Activated T-cell treated with anti-CD3 and anti-CD28 coated beads for 48 hours (primary cell): ENCODE measurements around the gene TSHR.
"Not testable (repeated sequence)": the region's sequence is repeated elsewhere in the genome, so short reads cannot be mapped to it uniquely, and the experiment has no call there.

Experiments
- DNase-seq: peaks from one replicate; pipeline ENCODE4 v3.0.0-alpha.2; 2020; ENCODE audit warnings: low read depth

TSHR gene

GRCh38 chr14:80955416-80955941 lies at the start of gene TSHR:
TSS of gene TSHR (plus strand) at chr14:80955621. CDS start at chr14:80955681, 60 bp downstream.
- DNase-seq = no peak

- no peak for DNase-seq
Measured at GRCh38 chr14:80906336-80906735, 49.1 kb upstream of the TSHR start.

- no peak for DNase-seq
Measured at GRCh38 chr14:80906946-80907345, 48.5 kb upstream of the TSHR start.

- DNase-seq = not testable (repeated sequence)
Measured at GRCh38 chr14:80912013-80912412, 43.4 kb upstream of the TSHR start.

- DNase-seq = no peak
Measured at GRCh38 chr14:80919622-80920021, 35.8 kb upstream of the TSHR start.

GRCh38 chr14:80923368-80923767 lies 32.1 kb upstream of the TSHR start:
- DNase-seq = no peak

GRCh38 chr14:80924365-80925103 lies 30.9 kb upstream of the TSHR start:
- DNase-seq = no peak

- DNase-seq = no peak
Measured at GRCh38 chr14:80926397-80927082, 28.9 kb upstream of the TSHR start.

- no peak for DNase-seq
Measured at GRCh38 chr14:80927083-80927989, 28.1 kb upstream of the TSHR start.

GRCh38 chr14:80930095-80930494 lies 25.3 kb upstream of the TSHR start:
- DNase-seq = no peak

GRCh38 chr14:80930836-80931389 lies 24.5 kb upstream of the TSHR start:
- DNase-seq = peak; percentile 41

- no peak for DNase-seq
Measured at GRCh38 chr14:80933282-80933681, 22.1 kb upstream of the TSHR start.

- DNase-seq = no peak
Measured at GRCh38 chr14:80933686-80934085, 21.7 kb upstream of the TSHR start.

GRCh38 chr14:80940146-80940545 lies 15.3 kb upstream of the TSHR start:
- no peak for DNase-seq

GRCh38 chr14:80941241-80942185 lies 13.9 kb upstream of the TSHR start, which contains the start of gene CEP128:
TSS of gene CEP128 (minus strand) at chr14:80941738.
- peak; percentile 85 for DNase-seq

- DNase-seq = no peak
Measured at GRCh38 chr14:80942191-80942600, 13.2 kb upstream of the TSHR start.

GRCh38 chr14:80944861-80945617 lies 10.4 kb upstream of the TSHR start:
- no peak for DNase-seq

- no peak for DNase-seq
Measured at GRCh38 chr14:80946187-80946586, 9.2 kb upstream of the TSHR start.

- no peak for DNase-seq
Measured at GRCh38 chr14:80946797-80947196, 8.6 kb upstream of the TSHR start.

GRCh38 chr14:80948291-80948690 lies 7.1 kb upstream of the TSHR start:
- no peak for DNase-seq
